PC-3 (cell line): Measurements from ENCODE around the gene ISL1. TPM values are rescaled to one million over a fixed set of nuclear protein-coding genes. Genes with fewer than 3 reads are reported as not detected.

Source experiments
- ATAC-seq: fragments of 200-7000 bp; cut with Tn5 transposase; 2 replicates; pipeline ENCODE4 v1.9.1; 2020; ENCODE audit warnings: mild to moderate bottlenecking, moderate library complexity
- BruUV-seq: library from RNA; stranded (reverse); fragments of 400-500 nt; replicated peaks from 2 replicates; lab custom pipeline; 2021; lab: Mats Ljungman, UMichigan
- CTCF ChIA-PET: fragments of 300-600 bp; sonication (Branson Sonifier 250); formaldehyde crosslinking; loops from one replicate; lab custom pipeline; 2022; ENCODE audit warnings: antibody characterized with exemption; lab: Charles Lee
- POLR2A ChIA-PET: fragments of 300-600 bp; sonication (Branson Sonifier 250); formaldehyde crosslinking; loops from one replicate; lab custom pipeline; 2022; ENCODE audit warnings: antibody characterized with exemption; ENCODE audit not compliant: unreplicated experiment; lab: Charles Lee
- DNase-seq: peaks from one replicate; pipeline ENCODE4 v3.0.0-alpha.2; 2015
- H2AFZ ChIP-seq: fragments of 300-600 bp; sonication (generic); 2 replicates; pipeline ENCODE4 v1.6.0; 2016; ENCODE audit warnings: antibody characterized with exemption, low read length
- H3F3A ChIP-seq: fragments of 300-600 bp; sonication (generic); one replicate; pipeline ENCODE4 v1.6.0; 2017; ENCODE audit warnings: antibody characterized with exemption, low read length, control low read depth, mild to moderate bottlenecking; ENCODE audit not compliant: unreplicated experiment
- H3K27ac ChIP-seq: fragments of 300-600 bp; sonication (generic); 2 replicates; pipeline ENCODE4 v1.5.1; 2016; ENCODE audit warnings: mild to moderate bottlenecking, low read length
- H3K27me3 ChIP-seq: fragments of 300-600 bp; sonication (generic); 2 replicates; pipeline ENCODE4 v1.6.1; 2016; ENCODE audit warnings: low read length, mixed read lengths
- H3K36me3 ChIP-seq: fragments of 300-600 bp; sonication (generic); 2 replicates; pipeline ENCODE4 v1.6.1; 2016; ENCODE audit warnings: low read depth, mixed run types, low read length, mixed read lengths
- H3K4me1 ChIP-seq: fragments of 300-600 bp; sonication (generic); 2 replicates; pipeline ENCODE4 v1.5.1; 2016; ENCODE audit warnings: low read length; ENCODE audit not compliant: insufficient read depth
- H3K4me2 ChIP-seq: fragments of 300-600 bp; sonication (generic); 2 replicates; pipeline ENCODE4 v1.6.0; 2016; ENCODE audit warnings: low read length
- H3K4me3 ChIP-seq: fragments of 300-600 bp; sonication (generic); 2 replicates; pipeline ENCODE4 v1.5.1; 2016; ENCODE audit warnings: mild to moderate bottlenecking, low read length, mixed read lengths
- H3K79me2 ChIP-seq: fragments of 300-600 bp; sonication (generic); 2 replicates; pipeline ENCODE4 v1.6.1; 2017; ENCODE audit warnings: low read length, mixed read lengths
- H3K9ac ChIP-seq: fragments of 300-600 bp; sonication (generic); 2 replicates; pipeline ENCODE4 v1.6.0; 2016; ENCODE audit warnings: mild to moderate bottlenecking, low read length
- H3K9me2 ChIP-seq: fragments of 300-600 bp; sonication (generic); replicated peaks from 2 replicates; pipeline ENCODE4 v1.6.1; 2016; ENCODE audit warnings: mixed run types, low read length, mixed read lengths
- H3K9me3 ChIP-seq: fragments of 300-600 bp; sonication (generic); 2 replicates; pipeline ENCODE4 v1.6.1; 2016; ENCODE audit warnings: low read length, mixed read lengths
- H4K20me1 ChIP-seq: fragments of 300-600 bp; sonication (generic); 2 replicates; pipeline ENCODE4 v1.6.1; 2016; ENCODE audit warnings: low read length, mixed read lengths
- EZH2 ChIP-seq: fragments of 300-600 bp; sonication (generic); IDR thresholded peaks from one replicate; pipeline ENCODE4 v1.6.1; 2017; ENCODE audit warnings: antibody characterized with exemption, mild to moderate bottlenecking, low read length; ENCODE audit not compliant: unreplicated experiment
- EZH2phosphoT487 ChIP-seq: fragments of 300-600 bp; sonication (generic); IDR thresholded peaks from 2 replicates; pipeline ENCODE4 v1.6.1; 2018; ENCODE audit warnings: mild to moderate bottlenecking, antibody characterized with exemption, low read length, borderline replicate concordance
- intact Hi-C: fragments of 100-400 bp; cut with micrococcal nuclease; formaldehyde crosslinking; loops from 2 replicates; pipeline ENCODE4 v1.9.0; 2023
- total RNA-seq: library from RNA; depleted of rRNA; stranded (reverse); fragments of >200 nt; gene quantifications from 2 replicates; pipeline ENCODE4 v1.2.3, GENCODE V29; 2014
- TF ChIP-seq, protein P1 (sequence below): fragments of 300-600 bp; sonication (generic); conservative IDR thresholded peaks from 2 replicates; pipeline ENCODE4 v1.5.1; 2017; ENCODE audit warnings: antibody characterized with exemption, low read depth, mild to moderate bottlenecking, low read length

Gene ISL1
- total RNA-seq, 1 experiment from 2014 or later: 1.5 TPM

DNA sequence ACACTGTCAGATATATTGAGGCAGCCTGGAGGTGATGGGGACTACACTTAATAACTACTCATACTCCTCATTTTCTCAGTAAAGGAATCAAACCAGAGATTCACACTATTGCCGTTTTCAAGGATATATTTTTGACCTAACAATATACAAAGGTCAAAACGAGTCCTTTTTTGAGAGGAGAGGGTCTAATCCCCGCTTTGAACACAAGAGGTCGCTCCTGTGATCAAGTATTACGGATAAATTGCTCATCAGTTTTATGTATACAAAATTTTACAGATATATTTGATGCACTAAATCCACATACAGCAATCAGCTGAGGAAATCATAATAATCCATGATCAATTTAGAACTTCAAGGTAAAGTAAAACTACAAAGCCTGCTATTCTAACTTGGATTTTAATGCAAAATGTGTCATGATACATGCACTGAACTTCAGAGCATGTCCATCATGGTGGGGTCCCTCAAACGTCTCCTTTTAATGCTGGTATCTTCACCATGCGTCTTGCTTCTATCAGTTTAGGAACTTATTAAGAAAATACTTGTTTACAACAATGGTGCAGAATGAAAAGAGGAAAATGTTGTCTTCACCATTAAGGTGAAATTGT, 2.5 kb upstream of the ISL1 start:
- ChIA-PET CTCF (interaction anchor here (0.6 to 0.7 kb wide), 2 partner anchors 9 to 1194 kb away, joined by 3 to 4 read pairs; no protein-coding TSS in a partner anchor), POLR2A (no interaction called here)
- Histone ChIP-seq H3F3A (no peaks in the 10 kb centered on the region), H3K27ac (no peak overlapping the region), H3K4me2 (peak overlapping the region; percentile 98), H3K4me1 (peaks cover 14% of the 10 kb centered on the region; the same call in 1 of the 2 replicates), H3K9me2 (no peaks in the 10 kb centered on the region), H3K9ac (no peak overlapping the region), H3K9me3 (no peaks in the 10 kb centered on the region), H3K4me3 (0 out of 2 replicates have a peak overlapping the region, but pooled peaks have one; percentile 86), H4K20me1 (no peaks in the 10 kb centered on the region), H2AFZ (no peak overlapping the region), H3K36me3 (no peaks in the 10 kb centered on the region), H3K27me3 (no peaks in the 10 kb centered on the region), H3K79me2 (peaks cover 16% of the 10 kb centered on the region)
- intact Hi-C loops: loop anchor here (1.0 to 10.0 kb wide), 7 partner anchors 36 to 626 kb away; no protein-coding TSS in a partner anchor
- DNase-seq (peak; percentile 65), ATAC-seq (no peak)
- TF ChIP-seq, protein P1, sequence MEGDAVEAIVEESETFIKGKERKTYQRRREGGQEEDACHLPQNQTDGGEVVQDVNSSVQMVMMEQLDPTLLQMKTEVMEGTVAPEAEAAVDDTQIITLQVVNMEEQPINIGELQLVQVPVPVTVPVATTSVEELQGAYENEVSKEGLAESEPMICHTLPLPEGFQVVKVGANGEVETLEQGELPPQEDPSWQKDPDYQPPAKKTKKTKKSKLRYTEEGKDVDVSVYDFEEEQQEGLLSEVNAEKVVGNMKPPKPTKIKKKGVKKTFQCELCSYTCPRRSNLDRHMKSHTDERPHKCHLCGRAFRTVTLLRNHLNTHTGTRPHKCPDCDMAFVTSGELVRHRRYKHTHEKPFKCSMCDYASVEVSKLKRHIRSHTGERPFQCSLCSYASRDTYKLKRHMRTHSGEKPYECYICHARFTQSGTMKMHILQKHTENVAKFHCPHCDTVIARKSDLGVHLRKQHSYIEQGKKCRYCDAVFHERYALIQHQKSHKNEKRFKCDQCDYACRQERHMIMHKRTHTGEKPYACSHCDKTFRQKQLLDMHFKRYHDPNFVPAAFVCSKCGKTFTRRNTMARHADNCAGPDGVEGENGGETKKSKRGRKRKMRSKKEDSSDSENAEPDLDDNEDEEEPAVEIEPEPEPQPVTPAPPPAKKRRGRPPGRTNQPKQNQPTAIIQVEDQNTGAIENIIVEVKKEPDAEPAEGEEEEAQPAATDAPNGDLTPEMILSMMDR: peak; percentile 68
- no peak for TF ChIP-seq EZH2phosphoT487
- no TSS peak for BruUV-seq

DNA sequence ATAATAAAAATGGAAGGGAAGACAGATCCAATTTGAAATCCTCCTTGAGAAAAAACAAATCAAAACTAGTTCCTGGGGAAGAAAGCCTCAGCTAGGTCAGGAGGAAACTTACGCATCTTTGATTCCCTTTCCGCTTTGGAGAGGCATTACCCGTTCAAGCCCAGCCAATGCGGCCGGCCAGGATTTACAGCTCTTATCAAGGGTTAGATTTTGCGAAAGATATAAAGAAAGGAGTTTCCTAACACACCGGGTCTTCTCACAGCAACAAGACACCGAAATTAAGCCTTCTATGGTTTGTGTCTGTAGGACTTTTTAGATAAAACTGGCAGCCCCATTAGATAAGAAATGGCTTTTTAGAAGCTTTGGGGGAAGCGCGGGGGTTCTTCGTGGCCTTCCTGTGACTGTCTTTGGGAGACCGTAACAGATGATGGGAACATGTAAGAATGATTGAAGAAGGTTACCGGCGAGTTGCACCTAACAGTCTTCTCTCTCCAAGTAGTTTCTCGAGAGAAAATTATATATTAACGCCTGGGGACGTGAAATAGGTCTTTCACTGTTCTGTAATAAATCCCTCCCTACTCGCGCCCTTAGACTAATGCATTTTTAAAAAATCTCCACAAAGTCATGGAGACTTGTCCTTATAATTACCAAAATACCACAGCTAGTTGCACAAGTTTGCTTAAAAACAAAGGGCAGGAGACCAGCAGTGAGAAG, 1.3 kb upstream of the ISL1 start:
- H3K27ac ChIP-seq: no peak overlapping the region
- peaks cover 27% of the 10 kb centered on the region for H3K79me2 ChIP-seq
- CTCF ChIA-PET: interaction anchor here (0.7 kb wide), 3 partner anchors 48 to 480 kb away, joined by 7 to 11 read pairs (median 8); no protein-coding TSS in a partner anchor
- H3K4me1 ChIP-seq: peaks cover 26% of the 10 kb centered on the region
- H3K4me2 ChIP-seq: peak overlapping the region; percentile 98
- H3F3A ChIP-seq: no peaks in the 10 kb centered on the region
- no peak for TF ChIP-seq EZH2
- TF ChIP-seq, protein P1: no peak
- no peaks in the 10 kb centered on the region for H3K27me3 ChIP-seq
- no TSS peak for BruUV-seq
- H2AFZ ChIP-seq: peak overlapping the region; percentile 51
- DNase-seq: no peak
- no peaks in the 10 kb centered on the region for H3K9me3 ChIP-seq
- 0 out of 2 replicates have a peak overlapping the region, but pooled peaks have one; percentile 12 for H3K9ac ChIP-seq
- intact Hi-C loops: loop anchor here (2.0 to 10.0 kb wide), 6 partner anchors 51 to 625 kb away; no protein-coding TSS in a partner anchor
- no peaks in the 10 kb centered on the region for H4K20me1 ChIP-seq
- no peaks in the 10 kb centered on the region for H3K36me3 ChIP-seq
- H3K9me2 ChIP-seq: no peaks in the 10 kb centered on the region
- POLR2A ChIA-PET: no interaction called here
- H3K4me3 ChIP-seq: peak overlapping the region; percentile 86
- ATAC-seq: no peak
